ENCODE results near the gene SRRM4. TPM values are rescaled to one million over a fixed set of nuclear protein-coding genes. Genes with fewer than 3 reads are reported as not detected.

SRRM4 gene
- polyA plus RNA-seq, 4 donors: 0.01 to 0.19 (median 0.07) TPM

DNA sequence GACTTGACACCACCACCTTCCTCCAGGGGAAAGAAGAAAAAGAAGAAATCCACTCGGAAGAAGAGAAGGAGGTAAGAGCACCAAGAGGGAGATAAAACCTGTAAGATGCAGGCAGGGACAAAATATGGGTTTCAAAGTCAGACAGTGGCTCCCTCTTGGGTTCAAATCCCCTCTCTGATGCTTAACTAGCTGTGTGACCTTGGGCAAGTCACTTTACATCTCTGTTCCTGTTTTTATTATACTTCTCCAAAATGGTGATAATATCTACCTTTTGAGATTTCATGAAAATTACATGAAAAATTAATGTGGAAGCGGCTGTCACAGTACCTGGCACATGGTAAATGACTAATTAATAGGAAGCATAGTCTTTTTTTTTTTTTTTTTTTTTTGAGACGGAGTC, 133.0 kb downstream of the SRRM4 start:
- DNase-seq (ENCODE audit: low read depth in 4 of 4, low spot score in 3 of 4): no peak

DNA sequence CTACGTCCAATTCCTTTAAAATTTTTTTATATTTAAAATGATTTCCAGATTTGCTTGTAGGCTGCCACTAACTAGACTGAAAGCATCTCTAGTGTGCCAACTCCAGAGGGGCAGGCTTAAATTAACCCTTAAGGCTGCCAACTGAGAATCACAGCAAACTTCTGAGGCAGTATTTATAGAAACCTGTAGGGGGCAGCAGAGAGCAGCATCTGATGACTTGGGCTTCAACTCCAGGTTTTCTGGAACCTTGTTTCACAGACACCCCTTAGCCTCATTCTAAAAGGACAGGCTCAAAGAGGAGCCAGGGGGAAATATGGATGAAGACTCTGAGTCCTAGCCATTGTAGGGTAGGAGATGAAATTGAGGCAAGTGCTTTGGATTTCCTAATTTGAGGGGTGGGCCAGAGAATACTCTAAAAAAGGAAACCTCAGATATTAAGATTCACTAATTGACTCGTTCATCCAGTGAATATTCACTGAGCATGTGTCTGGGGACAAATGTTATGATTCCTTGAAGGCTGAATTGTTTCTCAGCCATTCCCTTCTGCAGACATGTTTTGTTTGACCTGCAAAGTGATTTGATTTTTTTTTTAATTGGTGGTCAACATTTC, 134.1 kb downstream of the SRRM4 start:
- DNase-seq (ENCODE audit: low read depth in 4 of 4, low spot score in 3 of 4): peak; percentile 7 to 36 (median 28)

DNA sequence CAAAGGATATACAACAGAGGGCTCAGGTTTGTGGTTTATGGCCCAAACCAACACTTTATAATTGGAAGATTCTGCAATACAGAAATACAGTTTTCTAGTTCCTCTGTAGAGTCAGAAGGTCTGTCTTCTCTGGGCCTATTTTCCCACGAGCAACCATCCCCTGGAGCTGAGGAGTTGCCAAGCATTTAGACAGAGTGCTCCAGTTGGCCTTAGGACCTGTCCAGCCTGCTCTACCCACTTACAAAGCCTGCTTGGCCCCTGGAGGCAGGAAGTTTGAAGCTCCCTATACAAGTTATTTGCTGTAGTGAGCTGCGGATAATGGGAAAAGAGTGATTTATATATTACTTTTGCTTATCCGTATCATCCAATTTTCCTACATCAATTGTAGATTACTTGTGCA, 136.6 kb downstream of the SRRM4 start:
- DNase-seq (ENCODE audit: low read depth in 4 of 4, low spot score in 3 of 4): no peak

DNA sequence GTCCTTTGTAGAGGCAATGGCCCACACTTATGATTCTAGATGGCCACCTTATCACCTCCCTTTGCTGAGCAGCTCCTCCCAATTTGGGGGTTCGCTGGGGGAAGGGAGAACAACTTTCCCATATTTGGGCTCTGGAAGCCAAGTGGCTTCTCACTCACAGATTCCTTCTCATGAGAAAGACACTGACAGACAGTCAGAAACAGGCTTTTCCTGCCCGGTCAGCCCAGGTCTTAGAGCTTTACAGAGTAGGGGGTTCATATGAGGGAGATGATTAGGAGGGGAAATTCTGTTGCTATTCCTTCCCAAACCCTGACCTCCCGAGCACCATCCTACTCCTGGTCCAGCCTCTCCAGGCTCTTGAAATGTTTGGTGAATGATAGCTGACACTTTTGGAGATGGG, 137.3 kb downstream of the SRRM4 start:
- DNase-seq (ENCODE audit: low read depth in 4 of 4, low spot score in 3 of 4): no peak

DNA sequence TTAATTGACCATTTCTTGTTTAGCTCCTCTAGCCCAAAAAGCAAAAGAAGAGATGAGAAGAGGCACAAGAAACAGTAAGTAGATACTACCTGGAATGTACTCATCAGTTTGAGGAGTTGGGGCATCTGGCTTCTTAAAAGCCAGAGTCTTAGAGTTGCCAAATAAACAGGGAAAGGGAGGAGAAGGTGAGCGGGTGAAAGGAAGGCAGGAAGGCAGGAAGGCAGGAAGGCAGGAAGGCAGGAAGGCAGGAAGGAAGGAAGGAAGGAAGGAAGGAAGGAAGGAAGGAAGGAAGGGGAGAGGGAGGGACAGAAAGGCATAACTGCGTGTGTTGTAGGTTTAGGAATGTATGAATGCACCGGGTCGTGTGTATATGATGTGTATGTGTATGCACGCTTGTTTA, 140.7 kb downstream of the SRRM4 start:
- DNase-seq (ENCODE audit: low read depth in 4 of 4, low spot score in 3 of 4): no peak

DNA sequence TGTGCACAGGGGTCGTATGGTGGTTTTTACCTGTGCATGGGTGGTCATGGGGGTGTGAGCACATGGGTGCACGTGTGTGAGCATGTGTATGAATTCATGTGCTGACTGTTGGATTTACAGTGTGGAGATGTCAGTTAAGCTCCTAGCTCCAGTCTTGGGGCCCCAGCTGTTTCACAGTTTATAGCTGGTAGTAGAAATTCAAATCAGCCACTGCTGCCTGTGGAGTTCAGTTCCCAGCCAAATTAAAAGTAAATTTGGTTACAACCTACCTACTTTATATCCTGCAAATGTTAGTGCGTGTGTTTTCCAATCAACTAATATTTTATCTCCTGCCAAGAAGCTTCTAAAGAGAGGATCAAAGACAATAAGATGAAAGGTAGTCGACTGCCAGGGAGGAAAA, 141.4 kb downstream of the SRRM4 start:
- no peak for DNase-seq (ENCODE audit: low read depth in 4 of 4, low spot score in 3 of 4)

DNA sequence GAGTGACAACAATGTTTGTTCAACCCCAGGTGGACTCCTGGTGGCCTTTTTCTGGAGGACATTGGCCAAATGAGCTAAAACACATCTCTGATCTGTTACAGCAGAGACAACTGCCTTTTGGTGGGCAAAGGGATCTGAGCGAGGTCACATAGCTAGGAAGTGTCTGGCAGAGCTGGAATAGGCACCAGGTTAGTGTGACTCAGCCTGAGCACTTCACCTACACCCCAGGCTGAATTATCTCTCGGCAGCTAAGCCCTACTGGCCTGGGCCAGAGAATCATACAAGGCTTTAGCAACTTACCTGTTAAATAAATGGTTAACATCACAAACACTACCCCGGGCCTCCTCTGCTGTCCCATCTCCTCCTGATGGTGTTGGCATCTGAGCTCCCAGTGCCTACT, 147.2 kb downstream of the SRRM4 start:
- no peak for DNase-seq (ENCODE audit: low read depth in 4 of 4, low spot score in 3 of 4)

DNA sequence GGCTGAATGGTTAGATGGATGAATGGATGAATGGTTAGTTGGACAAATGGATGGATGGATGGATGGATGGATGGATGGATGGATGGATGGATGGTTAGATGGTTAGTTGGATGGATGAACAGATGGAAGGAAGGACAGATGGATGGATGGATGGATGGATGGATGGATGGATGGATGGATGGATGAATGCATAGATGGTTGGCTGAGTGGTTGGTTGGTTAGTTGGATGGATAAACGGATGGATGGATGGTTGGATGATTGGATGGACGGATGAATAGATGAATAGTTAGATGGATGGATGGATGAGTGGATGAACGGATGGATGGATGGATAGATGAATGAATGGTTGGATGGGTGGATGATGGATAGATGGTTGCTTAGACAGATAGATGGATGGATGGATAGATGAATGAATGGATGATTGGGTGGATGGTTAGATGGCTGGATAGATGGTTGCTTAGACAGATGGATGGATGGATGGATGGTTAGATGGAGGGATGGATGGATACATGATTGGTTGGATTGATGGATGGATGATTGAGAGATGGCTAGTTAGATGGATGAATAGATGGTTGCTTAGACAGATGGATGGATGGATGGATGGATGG, 148.6 kb downstream of the SRRM4 start:
- no peak for DNase-seq (ENCODE audit: low read depth in 4 of 4, low spot score in 3 of 4)

DNA sequence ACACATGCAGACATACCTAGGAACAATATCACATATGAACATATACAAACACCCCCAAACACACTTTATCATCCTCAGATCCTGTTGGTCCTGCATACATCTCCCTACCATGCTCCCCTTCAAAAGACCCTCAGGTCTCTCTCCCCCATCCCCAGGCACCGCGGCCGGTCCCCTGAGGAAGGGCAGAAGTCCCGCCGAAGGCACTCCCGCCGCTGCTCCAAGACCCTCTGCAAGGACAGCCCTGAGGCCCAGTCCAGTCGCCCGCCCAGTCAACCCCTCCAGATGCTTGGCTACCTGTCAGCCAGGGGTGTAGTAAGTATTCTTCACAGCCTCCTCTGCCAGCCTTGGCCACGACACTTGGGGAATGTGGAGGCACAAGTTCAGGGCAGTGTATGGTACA, 149.2 kb downstream of the SRRM4 start:
- DNase-seq (ENCODE audit: low read depth in 4 of 4, low spot score in 3 of 4): no peak

DNA sequence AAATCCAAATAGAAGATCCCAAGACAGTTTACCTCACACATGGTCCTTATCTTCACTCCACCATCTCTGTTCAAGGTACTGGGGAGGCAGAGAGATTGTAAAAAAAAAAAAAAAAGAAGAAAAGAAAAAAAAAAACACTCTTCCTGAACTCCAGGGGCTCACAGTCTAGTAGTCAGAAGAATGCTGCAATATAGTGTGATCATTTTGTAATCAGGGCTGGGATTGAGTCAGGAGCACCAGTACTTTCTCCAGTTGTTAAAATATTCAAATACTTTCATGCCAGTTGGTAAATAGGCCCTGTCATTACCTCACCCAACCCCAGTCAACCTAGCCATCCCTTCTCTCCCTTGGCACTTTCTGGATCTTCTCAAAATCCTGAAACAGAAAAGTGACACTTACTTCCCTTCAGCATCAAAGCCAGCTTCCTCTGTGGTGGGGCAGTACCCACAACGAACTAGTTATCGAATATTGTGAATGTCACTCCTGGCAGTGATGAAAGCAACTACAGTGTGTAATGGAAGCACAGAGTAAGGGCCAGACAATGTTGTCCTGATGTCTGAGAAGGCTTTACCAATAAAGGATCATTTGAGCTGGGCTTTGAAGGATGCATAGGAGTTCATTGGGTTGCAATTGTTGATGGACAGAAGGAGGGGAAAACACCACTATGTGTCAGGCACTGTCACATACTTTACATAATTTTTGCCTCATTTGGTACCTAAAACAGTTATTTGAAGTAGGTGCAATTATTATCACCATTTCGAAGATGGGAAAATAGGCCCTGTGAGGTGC, 153.1 kb downstream of the SRRM4 start:
- no peak for DNase-seq (ENCODE audit: low read depth in 4 of 4, low spot score in 3 of 4)

DNA sequence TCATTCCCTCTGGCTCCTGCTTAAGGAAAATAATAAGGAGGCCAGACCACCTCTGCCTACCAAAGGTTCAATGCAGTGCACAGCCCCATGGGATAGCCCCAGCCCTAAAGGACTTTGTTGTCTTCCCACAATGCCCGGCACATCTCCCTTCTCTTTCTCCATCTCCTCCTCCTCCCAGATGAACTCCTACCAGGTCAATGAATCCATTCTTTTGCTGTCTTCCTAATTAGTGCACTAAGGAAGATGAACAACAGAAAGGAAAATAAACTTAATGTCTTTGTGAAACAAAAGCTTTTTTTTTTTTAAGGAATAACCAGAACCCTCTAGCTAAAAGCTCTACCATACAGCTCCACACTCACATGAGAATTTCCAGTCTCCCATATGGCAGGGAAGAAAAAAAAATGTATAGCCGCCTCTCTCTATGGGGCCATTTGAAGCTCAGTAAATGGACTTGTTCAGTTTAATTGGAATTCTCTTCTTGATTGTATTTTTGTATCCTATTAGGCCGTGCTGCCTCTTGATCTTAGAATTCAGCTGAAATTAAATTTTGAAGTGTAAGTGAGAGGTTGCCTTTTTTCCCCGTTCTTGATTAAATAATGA, 155.6 kb downstream of the SRRM4 start:
- DNase-seq (ENCODE audit: low read depth in 4 of 4, low spot score in 3 of 4): no peak

DNA sequence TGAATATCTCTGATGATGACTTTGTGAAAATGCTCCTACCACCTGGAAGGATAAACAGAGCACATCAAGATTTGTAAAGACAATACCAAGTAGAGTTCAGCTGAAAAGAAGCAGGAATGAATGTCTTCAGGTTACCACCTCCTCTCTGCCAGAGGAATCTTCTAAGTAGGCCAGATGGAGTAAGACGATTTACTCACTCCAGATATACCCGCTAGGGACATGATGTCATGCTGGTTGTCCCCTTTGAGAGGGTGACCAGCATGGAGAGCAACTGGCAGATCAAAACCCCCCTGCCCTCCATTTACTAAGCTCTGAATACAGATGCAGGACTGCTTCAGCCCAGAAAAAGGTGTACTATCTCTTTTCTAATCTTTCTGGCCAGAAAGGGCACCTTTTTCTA, 158.1 kb downstream of the SRRM4 start:
- no peak for DNase-seq (ENCODE audit: low read depth in 4 of 4, low spot score in 3 of 4)

DNA sequence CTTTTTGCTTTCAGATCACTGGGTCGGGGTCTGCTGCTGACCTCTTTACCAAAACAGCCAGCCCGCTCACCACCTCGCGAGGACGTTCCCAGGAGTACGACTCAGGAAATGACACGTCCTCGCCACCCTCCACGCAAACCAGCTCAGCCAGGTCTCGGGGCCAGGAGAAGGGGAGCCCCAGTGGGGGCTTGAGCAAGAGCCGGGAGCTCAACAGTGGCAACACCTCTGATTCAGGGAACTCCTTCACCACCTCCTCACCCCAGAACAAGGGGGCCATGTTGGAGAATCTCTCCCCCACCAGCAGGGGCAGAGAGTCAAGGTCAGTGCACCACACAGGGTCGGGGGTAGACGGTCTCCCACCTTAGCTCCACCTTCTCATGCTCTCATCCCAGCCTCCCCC, 164.0 kb downstream of the SRRM4 start:
- DNase-seq (ENCODE audit: low read depth in 4 of 4, low spot score in 3 of 4): no peak

DNA sequence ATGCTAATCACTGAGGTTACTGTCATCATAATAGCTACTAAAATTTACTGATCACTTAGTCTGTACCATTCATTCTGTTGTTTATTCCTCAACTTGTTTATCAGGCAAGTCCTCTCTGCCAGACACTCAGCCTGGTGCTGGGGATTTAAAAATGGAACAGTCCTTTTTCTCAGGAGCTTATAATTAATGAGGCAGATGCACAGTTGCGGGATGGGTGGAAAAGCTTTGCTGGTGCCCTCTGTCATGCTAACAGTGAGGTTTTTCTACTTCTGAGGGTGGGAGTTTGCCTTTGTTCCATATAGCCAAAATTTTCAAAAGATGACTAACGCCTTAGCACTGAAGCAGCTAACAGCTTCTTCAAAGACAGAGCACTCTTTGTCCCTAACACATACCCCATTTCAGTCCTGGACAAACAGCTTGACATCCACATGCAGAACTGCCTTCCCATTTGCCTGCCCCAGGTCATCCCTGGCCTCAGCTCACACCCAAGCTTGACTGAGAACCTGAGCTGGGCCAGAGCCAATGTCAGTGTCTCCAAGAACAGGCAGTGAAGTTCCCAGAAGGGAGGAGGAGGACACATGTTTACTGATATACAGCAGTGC, 166.6 kb downstream of the SRRM4 start:
- DNase-seq (ENCODE audit: low read depth in 4 of 4, low spot score in 3 of 4): no peak

DNA sequence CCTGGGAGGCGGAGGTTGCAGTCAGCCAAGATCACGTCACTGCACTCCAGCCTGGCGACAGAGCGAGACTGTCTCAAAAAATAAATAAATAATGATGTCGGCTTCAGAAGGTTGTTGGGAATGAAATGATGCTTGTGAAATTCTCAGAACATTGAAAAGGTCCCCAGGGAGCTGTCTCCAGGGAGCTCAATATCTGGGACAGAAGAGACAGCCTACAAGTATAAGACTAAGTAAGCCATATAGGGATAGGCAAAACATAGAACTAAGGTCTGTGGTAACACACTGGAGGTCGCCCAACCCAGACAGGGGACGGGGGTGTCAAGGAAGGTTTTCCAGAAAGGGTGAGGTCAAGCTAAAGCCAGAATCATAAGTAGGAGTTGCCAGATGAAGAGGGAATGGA, 167.9 kb downstream of the SRRM4 start:
- DNase-seq (ENCODE audit: low read depth in 4 of 4, low spot score in 3 of 4): no peak

DNA sequence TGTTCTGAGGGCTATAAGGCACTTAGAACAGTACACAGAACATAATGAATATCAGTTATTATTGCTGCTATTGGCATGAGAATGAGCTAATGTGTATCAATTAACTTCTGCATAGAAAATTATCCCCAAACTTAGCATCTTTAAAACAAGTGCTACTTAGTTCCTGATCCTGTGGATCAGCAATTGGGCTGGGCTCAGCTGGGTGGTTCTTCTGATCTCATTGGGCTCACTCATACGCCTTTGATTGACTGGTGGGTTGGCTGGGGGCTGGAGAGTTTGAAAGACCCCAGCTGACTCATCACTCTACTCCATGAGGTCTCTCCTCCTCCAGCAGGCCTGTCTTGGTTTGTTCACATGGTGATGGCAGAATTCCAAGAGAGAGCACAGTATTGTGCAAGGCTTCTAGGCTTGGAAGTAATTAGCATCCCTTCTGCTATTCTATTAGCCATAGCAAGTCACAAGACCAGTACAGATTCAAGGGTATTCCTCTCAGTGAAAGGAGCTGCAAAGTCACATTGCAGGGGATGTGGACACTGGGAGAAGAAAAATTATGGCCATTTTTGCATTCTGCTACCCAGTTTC, 170.2 kb downstream of the SRRM4 start:
- DNase-seq (ENCODE audit: low read depth in 4 of 4, low spot score in 3 of 4): no peak

DNA sequence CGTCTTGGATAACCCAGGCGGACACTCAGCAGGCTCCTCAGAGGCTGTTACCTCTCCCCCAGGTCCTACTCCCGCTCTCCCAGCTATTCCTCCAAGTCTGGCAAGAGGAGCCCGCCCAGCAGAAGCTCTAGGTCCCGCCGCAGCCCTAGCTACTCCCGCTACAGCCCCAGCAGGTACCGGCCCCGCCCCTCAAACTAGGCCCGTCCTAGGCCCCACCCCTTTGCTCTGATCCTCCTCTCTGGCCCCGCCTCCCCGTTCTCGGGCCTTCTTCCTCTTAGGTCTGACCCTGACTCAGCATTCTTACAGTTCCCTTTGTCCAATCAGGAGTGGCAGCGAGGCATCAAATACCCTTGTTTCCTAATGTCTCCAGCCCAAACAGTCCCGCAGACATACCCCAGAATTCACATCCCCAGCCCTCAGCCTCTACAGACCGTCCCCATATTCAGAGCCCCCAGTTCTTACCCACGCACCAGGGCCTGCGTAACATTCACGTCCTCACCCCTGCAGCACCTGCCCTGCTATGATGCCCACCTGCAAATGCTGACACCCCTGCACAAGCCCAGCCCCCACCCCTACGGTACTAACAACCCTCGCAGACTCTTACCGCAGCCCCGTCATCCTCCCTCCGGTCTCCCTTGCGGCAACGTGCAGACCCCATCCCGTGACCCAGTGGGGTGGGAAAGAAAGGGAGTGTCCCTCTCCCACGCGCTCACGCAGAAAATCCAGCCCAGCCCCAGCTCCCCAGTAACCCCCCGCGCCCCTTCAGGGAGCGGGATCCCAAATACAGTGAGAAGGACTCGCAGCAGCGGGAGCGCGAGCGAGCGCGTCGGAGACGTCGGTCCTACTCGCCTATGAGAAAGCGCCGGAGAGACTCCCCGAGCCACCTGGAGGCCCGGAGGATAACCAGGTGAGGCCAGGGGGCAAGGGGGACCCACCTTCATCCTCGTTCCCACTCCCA, 172.4 kb downstream of the SRRM4 start:
- no peak for DNase-seq (ENCODE audit: low read depth in 4 of 4, low spot score in 3 of 4)

DNA sequence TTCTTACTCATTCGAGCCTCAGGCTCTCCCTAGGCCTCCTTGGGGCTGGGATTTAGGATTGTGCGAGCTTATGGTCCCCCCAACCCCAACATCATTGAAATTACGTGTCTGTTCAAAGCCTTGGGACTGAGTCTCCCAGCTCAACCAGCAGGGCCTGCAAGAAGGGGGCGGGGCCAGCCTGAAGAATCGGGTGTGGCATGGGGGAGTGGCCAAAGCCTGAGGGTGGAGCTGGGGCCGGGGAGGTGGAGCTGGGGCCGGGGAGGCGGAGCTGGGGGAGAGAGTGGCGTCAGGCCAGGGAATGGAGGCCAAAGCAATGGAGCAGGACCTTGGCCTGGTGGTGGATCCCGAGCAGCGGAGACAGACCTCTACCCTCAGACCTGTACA, 173.1 kb downstream of the SRRM4 start:
- no peak for DNase-seq (ENCODE audit: low read depth in 4 of 4, low spot score in 3 of 4)

DNA sequence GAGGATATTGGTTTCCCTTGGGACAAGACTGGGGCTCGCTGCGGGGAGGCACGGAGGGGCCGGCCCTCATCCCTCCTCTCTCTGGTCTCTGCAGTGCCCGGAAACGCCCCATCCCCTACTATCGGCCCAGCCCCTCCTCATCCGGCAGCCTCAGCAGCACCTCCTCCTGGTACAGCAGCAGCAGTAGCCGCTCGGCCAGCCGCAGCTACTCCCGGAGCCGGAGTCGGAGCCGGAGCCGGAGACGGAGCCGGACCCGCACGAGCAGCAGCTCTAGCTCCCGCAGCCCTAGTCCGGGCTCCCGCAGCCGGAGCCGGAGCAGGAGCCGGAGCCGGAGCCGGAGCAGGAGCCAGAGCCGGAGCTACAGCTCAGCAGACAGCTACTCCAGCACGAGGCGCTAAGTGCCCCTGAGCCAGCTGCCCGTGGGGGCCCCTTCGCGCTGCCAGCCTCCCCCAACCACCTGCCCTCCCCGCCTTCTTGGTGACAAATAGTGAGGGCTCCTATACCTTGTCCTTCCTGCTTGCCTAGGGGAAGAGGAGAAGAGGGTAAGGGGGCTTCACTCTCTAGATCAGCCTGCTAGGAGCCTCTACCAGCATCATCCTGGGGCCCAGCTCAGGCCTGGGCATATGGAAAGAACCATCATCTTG, 175.2 kb downstream of the SRRM4 start:
- DNase-seq (ENCODE audit: low read depth in 4 of 4, low spot score in 3 of 4): no peak

Data from left renal pelvis (tissue), 4 donors.